Chondrocyte (in vitro differentiated cells): ENCODE results near the gene CTIF. TPM values are rescaled to one million over a fixed set of nuclear protein-coding genes. Genes with fewer than 3 reads are reported as not detected.

Source experiments
- DNase-seq: peaks from one replicate; pipeline ENCODE4 v3.0.0; 2021; ENCODE audit warnings: mixed read lengths, low spot score
- H3K27ac Mint-ChIP-seq: one replicate; pipeline ENCODE4 v1.8.0; 2021; ENCODE audit warnings: mild to moderate bottlenecking, moderate library complexity, mixed read lengths; ENCODE audit not compliant: unreplicated experiment
- H3K27me3 Mint-ChIP-seq: 2 replicates; pipeline ENCODE4 v1.8.0; 2021; ENCODE audit warnings: low read depth, mixed read lengths
- H3K36me3 Mint-ChIP-seq: 2 replicates; pipeline ENCODE4 v1.8.0; 2021; ENCODE audit warnings: low read depth, mixed read lengths
- H3K4me1 Mint-ChIP-seq: 2 replicates; pipeline ENCODE4 v1.8.0; 2021; ENCODE audit warnings: low read depth, mild to moderate bottlenecking, mixed read lengths
- H3K4me3 Mint-ChIP-seq: one replicate; pipeline ENCODE4 v1.8.0; 2021; ENCODE audit warnings: mild to moderate bottlenecking, moderate library complexity, mixed read lengths; ENCODE audit not compliant: unreplicated experiment
- H3K9me3 Mint-ChIP-seq: 2 replicates; pipeline ENCODE4 v1.8.0; 2021; ENCODE audit warnings: low read depth, mixed read lengths
- CTCF ChIP-seq: fragments of 200-600 bp; sonication (generic); IDR thresholded peaks from 2 replicates; pipeline ENCODE4 v1.5.0; 2021; ENCODE audit warnings: antibody characterized with exemption, mild to moderate bottlenecking, moderate library complexity
- total RNA-seq: library from RNA; stranded (reverse); gene quantifications from 3 replicates; pipeline ENCODE4 v1.2.1, GENCODE V29; 2021

Gene CTIF
- total RNA-seq, 1 donor from 2014 or later, result 184 TPM

GRCh38 chr18:48627216-48627615 lies 88.4 kb downstream of the CTIF start:
- Mint-ChIP-seq H3K36me3 (peaks cover 24% of the 10 kb centered on the region), H3K4me1 (peaks cover 75% of the 10 kb centered on the region), H3K4me3 (no peak overlapping the region), H3K27ac (peak overlapping the region; percentile 91), H3K27me3 (no peaks in the 10 kb centered on the region), H3K9me3 (no peaks in the 10 kb centered on the region)
- TF ChIP-seq CTCF, result no peak
- DNase-seq, result no peak

GRCh38 chr18:48629730-48630324 lies 91.0 kb downstream of the CTIF start:
- no peak for TF ChIP-seq CTCF
- no peaks in the 10 kb centered on the region for H3K9me3 Mint-ChIP-seq
- H3K27ac Mint-ChIP-seq, result peak overlapping the region; percentile 92
- H3K4me1 Mint-ChIP-seq, result peaks cover 56% of the 10 kb centered on the region
- H3K36me3 Mint-ChIP-seq, result peaks cover 35% of the 10 kb centered on the region
- no peak overlapping the region for H3K4me3 Mint-ChIP-seq
- H3K27me3 Mint-ChIP-seq, result no peaks in the 10 kb centered on the region
- no peak for DNase-seq

- peaks cover 30% of the 10 kb centered on the region for H3K36me3 Mint-ChIP-seq
- H3K4me3 Mint-ChIP-seq, result no peak overlapping the region
- DNase-seq, result no peak
- H3K27ac Mint-ChIP-seq, result peak overlapping the region; percentile 61
- no peaks in the 10 kb centered on the region for H3K27me3 Mint-ChIP-seq
- no peak for TF ChIP-seq CTCF
- no peaks in the 10 kb centered on the region for H3K9me3 Mint-ChIP-seq
- H3K4me1 Mint-ChIP-seq, result peaks cover 53% of the 10 kb centered on the region
Measured at GRCh38 chr18:48631851-48632250, 93.0 kb downstream of the CTIF start.

GRCh38 chr18:48632676-48633257 lies 93.9 kb downstream of the CTIF start:
- no peak overlapping the region for H3K4me3 Mint-ChIP-seq
- H3K27me3 Mint-ChIP-seq, result no peaks in the 10 kb centered on the region
- H3K36me3 Mint-ChIP-seq, result peaks cover 28% of the 10 kb centered on the region
- H3K9me3 Mint-ChIP-seq, result no peaks in the 10 kb centered on the region
- H3K27ac Mint-ChIP-seq, result peak overlapping the region; percentile 79
- peaks cover 46% of the 10 kb centered on the region for H3K4me1 Mint-ChIP-seq
- no peak for DNase-seq
- TF ChIP-seq CTCF, result no peak

- no peak for TF ChIP-seq CTCF
- DNase-seq, result no peak
- H3K27ac Mint-ChIP-seq, result peak overlapping the region; percentile 55
- peaks cover 31% of the 10 kb centered on the region for H3K4me1 Mint-ChIP-seq
- no peaks in the 10 kb centered on the region for H3K9me3 Mint-ChIP-seq
- peaks cover 33% of the 10 kb centered on the region for H3K36me3 Mint-ChIP-seq
- no peaks in the 10 kb centered on the region for H3K27me3 Mint-ChIP-seq
- no peak overlapping the region for H3K4me3 Mint-ChIP-seq
Measured at GRCh38 chr18:48634491-48634890, 95.7 kb downstream of the CTIF start.
